Neural cell (in vitro differentiated cells): ENCODE results near the gene KLHL35.

ENCODE experiments used
- CTCF ChIP-seq: fragments of 450-650 bp; IDR thresholded peaks from 2 replicates; pipeline ENCODE4 v1.5.1; 2014; ENCODE audit warnings: antibody characterized with exemption, mild to moderate bottlenecking, moderate library complexity; ENCODE audit not compliant: poor library complexity, severe bottlenecking
- POLR2AphosphoS5 ChIP-seq: IDR thresholded peaks from 2 replicates; pipeline ENCODE4 v1.6.1; 2012
- SMC3 ChIP-seq: fragments of 450-650 bp; conservative IDR thresholded peaks from 2 replicates; pipeline ENCODE4 v1.6.1; 2014; ENCODE audit warnings: antibody characterized with exemption, mild to moderate bottlenecking, moderate library complexity; ENCODE audit not compliant: poor library complexity

GRCh38 chr11:75450236-75450635, 17.2 kb upstream of the KLHL35 start:
- TF ChIP-seq SMC3 = no peak
- TF ChIP-seq CTCF = no peak
- TF ChIP-seq POLR2AphosphoS5 = no peak
